ENCODE data around the gene RS1.

RS1 gene

GRCh38 chrX:18652636-18653035 is 19.3 kb downstream of the RS1 start:
- H2AFZ ChIP-seq (ENCODE audit: low read depth, low read length, severe bottlenecking) = no peak overlapping the region
- H3K9me3 ChIP-seq (ENCODE audit: insufficient read depth, low read length) = no peaks in the 10 kb centered on the region
- H3K9ac ChIP-seq (ENCODE audit: low read length) = no peak overlapping the region
- no peak overlapping the region for H3K27ac ChIP-seq (ENCODE audit: low read depth, low read length)
- H4K20me1 ChIP-seq (ENCODE audit: low read depth, low read length) = no peaks in the 10 kb centered on the region
- H3K4me2 ChIP-seq (ENCODE audit: low read depth, low read length, poor library complexity, severe bottlenecking) = no peak overlapping the region
- no peaks in the 10 kb centered on the region for H3K79me2 ChIP-seq (ENCODE audit: insufficient read depth, low read length)
- TF ChIP-seq EZH2phosphoT487 (conservative IDR thresholded peaks at IDR 0.05; ENCODE audit: low read length) (no peak), CTCF (IDR thresholded peaks at IDR 0.05; ENCODE audit: insufficient read depth, low read length, poor library complexity, severe bottlenecking) (no peak)
- no peaks in the 10 kb centered on the region for H3F3A ChIP-seq (ENCODE audit: insufficient read depth)
- H3K9me2 ChIP-seq (replicated peaks; ENCODE audit: insufficient read depth, low read length) = no peaks in the 10 kb centered on the region
- H3K27me3 ChIP-seq (ENCODE audit: low read length) = no peaks in the 10 kb centered on the region
- H3K4me3 ChIP-seq (ENCODE audit: insufficient read depth, low read length, poor library complexity, severe bottlenecking) = no peak overlapping the region
- no peaks in the 10 kb centered on the region for H3K36me3 ChIP-seq (ENCODE audit: low read length)

GRCh38 chrX:18650662-18651061 is 21.2 kb downstream of the RS1 start:
- Histone ChIP-seq H3K9me2 (replicated peaks; ENCODE audit: insufficient read depth, low read length) (no peaks in the 10 kb centered on the region), H3K9ac (ENCODE audit: low read length) (no peak overlapping the region), H3K4me3 (ENCODE audit: insufficient read depth, low read length, poor library complexity, severe bottlenecking) (no peak overlapping the region), H3K27me3 (ENCODE audit: low read length) (no peaks in the 10 kb centered on the region), H3F3A (ENCODE audit: insufficient read depth) (no peaks in the 10 kb centered on the region), H2AFZ (ENCODE audit: low read depth, low read length, severe bottlenecking) (no peak overlapping the region), H4K20me1 (ENCODE audit: low read depth, low read length) (no peaks in the 10 kb centered on the region), H3K4me2 (ENCODE audit: low read depth, low read length, poor library complexity, severe bottlenecking) (no peak overlapping the region), H3K27ac (ENCODE audit: low read depth, low read length) (no peak overlapping the region), H3K36me3 (ENCODE audit: low read length) (no peaks in the 10 kb centered on the region), H3K9me3 (ENCODE audit: insufficient read depth, low read length) (no peaks in the 10 kb centered on the region), H3K79me2 (ENCODE audit: insufficient read depth, low read length) (no peaks in the 10 kb centered on the region)
- TF ChIP-seq CTCF (IDR thresholded peaks at IDR 0.05; ENCODE audit: insufficient read depth, low read length, poor library complexity, severe bottlenecking) (no peak), EZH2phosphoT487 (conservative IDR thresholded peaks at IDR 0.05; ENCODE audit: low read length) (no peak)

- Histone ChIP-seq H3K27me3 (ENCODE audit: low read length) (no peaks in the 10 kb centered on the region), H3K9me2 (replicated peaks; ENCODE audit: insufficient read depth, low read length) (no peaks in the 10 kb centered on the region), H3K36me3 (ENCODE audit: low read length) (no peaks in the 10 kb centered on the region), H3K79me2 (ENCODE audit: insufficient read depth, low read length) (no peaks in the 10 kb centered on the region), H3K9me3 (ENCODE audit: insufficient read depth, low read length) (no peaks in the 10 kb centered on the region), H4K20me1 (ENCODE audit: low read depth, low read length) (no peaks in the 10 kb centered on the region), H2AFZ (ENCODE audit: low read depth, low read length, severe bottlenecking) (no peak overlapping the region), H3K27ac (ENCODE audit: low read depth, low read length) (no peak overlapping the region), H3K4me3 (ENCODE audit: insufficient read depth, low read length, poor library complexity, severe bottlenecking) (no peak overlapping the region), H3F3A (ENCODE audit: insufficient read depth) (no peaks in the 10 kb centered on the region), H3K9ac (ENCODE audit: low read length) (no peak overlapping the region), H3K4me2 (ENCODE audit: low read depth, low read length, poor library complexity, severe bottlenecking) (no peak overlapping the region)
- TF ChIP-seq EZH2phosphoT487 (conservative IDR thresholded peaks at IDR 0.05; ENCODE audit: low read length) (no peak), CTCF (IDR thresholded peaks at IDR 0.05; ENCODE audit: insufficient read depth, low read length, poor library complexity, severe bottlenecking) (no peak)
Measured at GRCh38 chrX:18649498-18649951, 22.4 kb downstream of the RS1 start.

Measured in SU-DHL-6 (cell line).